ENCODE results near the gene SURF2. TPM values are rescaled to one million over a fixed set of nuclear protein-coding genes. Genes with fewer than 3 reads are reported as not detected.

Gene SURF2
- total and polyA plus RNA-seq, 2 donors (not counting 3 experiments of a cell fraction or from before 2014, with no cell fraction given), result 10.6 to 14.2 TPM

DNA sequence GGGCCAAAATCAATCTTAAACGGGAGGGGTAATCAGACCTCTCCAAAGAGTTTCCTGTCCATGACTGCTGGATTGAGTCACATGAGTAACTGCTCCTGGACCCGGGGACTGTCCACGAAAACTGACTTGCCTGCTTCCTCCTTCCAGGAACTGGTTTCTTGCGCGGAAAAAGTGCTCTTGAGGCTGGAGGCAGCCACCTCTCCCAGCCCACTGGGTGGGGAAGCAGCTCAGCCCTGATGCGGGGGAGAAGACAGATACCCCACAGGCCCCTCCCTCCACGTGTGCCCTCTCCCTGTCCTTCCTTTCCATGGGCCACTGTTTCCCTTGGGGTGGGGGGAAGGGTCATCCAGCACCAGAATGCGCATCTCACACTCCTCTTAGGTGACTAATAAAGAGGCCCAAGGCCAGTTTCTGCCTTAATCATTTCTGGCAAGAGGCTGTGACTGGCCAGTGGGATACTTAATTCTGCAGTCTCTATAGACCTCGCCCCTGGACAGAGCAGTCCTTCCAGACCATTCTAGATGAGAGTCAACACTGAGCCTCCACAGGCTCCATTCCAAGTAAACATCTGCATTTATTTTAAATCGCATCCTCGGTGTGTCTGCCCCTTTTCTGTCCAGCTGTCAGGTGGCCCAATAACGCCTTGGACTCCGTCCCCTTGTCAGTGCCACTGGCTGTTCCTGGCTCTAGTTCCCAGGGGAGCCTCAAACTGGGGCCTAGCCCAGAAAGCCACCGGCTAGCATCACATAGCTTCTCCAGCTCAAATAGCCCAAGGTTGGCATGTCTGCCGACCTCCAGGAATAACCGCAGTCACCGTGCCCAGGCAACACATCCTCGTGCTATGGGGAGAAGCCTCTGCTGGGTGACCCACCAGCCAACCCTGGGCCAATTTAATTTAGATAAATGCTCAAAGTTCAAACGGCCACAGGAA is 49.4 kb downstream of the SURF2 start:
- H3K4me3 ChIP-seq (replicated peaks in 1 of 3; ENCODE audit: insufficient read depth in 1 of 3, low read depth in 1 of 3, low read length in 3 of 3), result no peak overlapping the region
- peaks cover 6% of the 10 kb centered on the region for H3K4me1 ChIP-seq (ENCODE audit: control insufficient read depth, extremely low read depth, insufficient read depth, low read length)
- no peaks in the 10 kb centered on the region for H3K27me3 ChIP-seq (ENCODE audit: control insufficient read depth in 2 of 2, insufficient read depth in 2 of 2, low read length in 2 of 2)
- intact Hi-C loops (cut with micrococcal nuclease) (loop anchor here (2.0 kb wide), 1 partner anchor 73 kb away; the partner anchor contains the start of gene SLC2A6), dilution Hi-C loops (cut with MboI; ENCODE audit: extremely low pct_ligation_motif_present, low sequenced_read_pairs) (no loop called here)
- no peaks in the 10 kb centered on the region for H4K20me1 ChIP-seq (replicated peaks; ENCODE audit: control insufficient read depth, extremely low read depth, insufficient read depth, low read length)
- no peaks in the 10 kb centered on the region for H3K79me2 ChIP-seq (ENCODE audit: control insufficient read depth, insufficient read depth, low read length)
- H3K4me2 ChIP-seq (ENCODE audit: insufficient read depth, low read length), result no peak overlapping the region
- ChIA-PET POLR2A (no interaction called here), CTCF (interaction anchor here (1.0 kb wide), 1 partner anchor 81 kb away, joined by 3 read pairs; no protein-coding TSS in a partner anchor)
- H3K9ac ChIP-seq (replicated peaks; ENCODE audit: extremely low read depth, insufficient read depth, low read length), result no peak overlapping the region
- TF ChIP-seq JUN (IDR thresholded peaks at IDR 0.05; ENCODE audit: borderline replicate concordance, insufficient read depth, insufficient read length, low read depth) (no peak), FOS (IDR thresholded peaks at IDR 0.05; ENCODE audit: borderline replicate concordance, insufficient read depth, low read length) (peak; percentile 17)
- TF ChIP-seq, protein P1, sequence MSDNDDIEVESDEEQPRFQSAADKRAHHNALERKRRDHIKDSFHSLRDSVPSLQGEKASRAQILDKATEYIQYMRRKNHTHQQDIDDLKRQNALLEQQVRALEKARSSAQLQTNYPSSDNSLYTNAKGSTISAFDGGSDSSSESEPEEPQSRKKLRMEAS (IDR thresholded peaks at IDR 0.05; ENCODE audit: insufficient read depth, insufficient read length), result no peak
- BruUV-seq (replicated peaks), result TSS peak; percentile 59
- H3K36me3 ChIP-seq (ENCODE audit: control insufficient read depth in 2 of 2, extremely low read depth in 1 of 2, insufficient read depth in 2 of 2, low read length in 2 of 2), result peaks cover 2 to 36% of the 10 kb centered on the region in 2 experiments
- H3K27ac ChIP-seq (ENCODE audit: insufficient read depth, low read depth, low read length), result no peak overlapping the region
- H2AFZ ChIP-seq (ENCODE audit: low read depth, low read length), result no peak overlapping the region
- DNase-seq (ENCODE audit: low read depth, low spot score) (peak; percentile 33), FAIRE-seq (peak; percentile 15)
- no peaks in the 10 kb centered on the region for H3K9me1 ChIP-seq (replicated peaks; ENCODE audit: control insufficient read depth, extremely low read depth, insufficient read depth, low read length)
- H3K9me3 ChIP-seq (replicated peaks; ENCODE audit: control insufficient read depth, insufficient read depth, low read length), result no peaks in the 10 kb centered on the region

DNA sequence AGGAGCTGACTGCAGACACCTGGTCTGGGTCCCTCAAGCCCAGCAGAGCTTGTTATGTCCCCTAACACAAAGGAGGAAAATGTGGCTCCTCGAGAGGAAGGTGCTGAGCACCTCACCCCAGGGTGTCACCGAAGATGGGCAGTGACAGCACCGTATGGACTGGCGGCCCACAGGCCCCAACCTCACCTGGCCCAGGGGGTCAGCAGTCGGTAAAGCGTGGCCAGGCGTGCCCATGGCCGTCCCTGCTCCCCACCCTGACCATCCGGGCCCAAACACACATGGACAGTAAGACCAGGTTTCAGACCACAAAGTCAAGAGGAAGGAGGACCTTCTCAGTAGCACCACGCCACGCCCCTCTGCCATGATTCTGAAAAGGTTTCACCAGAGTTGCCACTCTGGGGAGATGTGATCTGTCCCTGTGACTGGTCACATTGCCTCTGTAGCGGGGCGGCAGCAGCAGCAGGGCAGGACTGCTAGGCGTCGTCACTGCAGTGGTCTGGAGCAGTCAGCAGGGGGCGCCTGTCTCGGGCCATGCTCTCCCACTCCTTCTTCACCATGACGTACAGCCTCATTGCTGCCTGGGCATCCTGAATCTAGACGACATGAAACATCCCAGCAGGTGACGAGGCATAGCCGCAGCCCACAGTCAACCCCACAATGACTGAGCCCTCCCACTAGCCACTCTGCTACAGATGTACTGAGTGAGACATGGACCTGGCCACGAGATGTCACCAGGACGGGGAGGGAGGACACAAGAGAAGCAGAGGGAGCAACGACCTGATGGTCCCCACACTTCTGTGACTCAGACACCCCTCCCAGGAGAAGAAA is 50.3 kb downstream of the SURF2 start:
- CTCF ChIA-PET, result no interaction called here
- Histone ChIP-seq H3K27me3 (ENCODE audit: control insufficient read depth in 2 of 2, insufficient read depth in 2 of 2, low read length in 2 of 2) (no peaks in the 10 kb centered on the region), H3K9ac (replicated peaks; ENCODE audit: extremely low read depth, insufficient read depth, low read length) (no peak overlapping the region), H3K4me3 (replicated peaks in 1 of 3; ENCODE audit: insufficient read depth in 1 of 3, low read depth in 1 of 3, low read length in 3 of 3) (no peak overlapping the region), H3K27ac (ENCODE audit: insufficient read depth, low read depth, low read length) (no peak overlapping the region), H3K36me3 (ENCODE audit: control insufficient read depth in 2 of 2, extremely low read depth in 1 of 2, insufficient read depth in 2 of 2, low read length in 2 of 2) (peaks cover 2 to 42% of the 10 kb centered on the region in 2 experiments), H3K4me1 (ENCODE audit: control insufficient read depth, extremely low read depth, insufficient read depth, low read length) (peaks cover 6% of the 10 kb centered on the region), H4K20me1 (replicated peaks; ENCODE audit: control insufficient read depth, extremely low read depth, insufficient read depth, low read length) (no peaks in the 10 kb centered on the region), H3K9me1 (replicated peaks; ENCODE audit: control insufficient read depth, extremely low read depth, insufficient read depth, low read length) (no peaks in the 10 kb centered on the region), H3K79me2 (ENCODE audit: control insufficient read depth, insufficient read depth, low read length) (no peaks in the 10 kb centered on the region), H2AFZ (ENCODE audit: low read depth, low read length) (no peak overlapping the region), H3K9me3 (replicated peaks; ENCODE audit: control insufficient read depth, insufficient read depth, low read length) (no peaks in the 10 kb centered on the region), H3K4me2 (ENCODE audit: insufficient read depth, low read length) (no peak overlapping the region)
- DNase-seq (ENCODE audit: low read depth, low spot score), result peak; percentile 66
- FAIRE-seq, result peak; percentile 67
- dilution Hi-C loops (cut with MboI; ENCODE audit: extremely low pct_ligation_motif_present, low sequenced_read_pairs), result no loop called here
- intact Hi-C loops (cut with micrococcal nuclease), result loop anchor here (1.0 to 2.0 kb wide), 4 partner anchors 53 to 80 kb away; partner anchors contain the start of genes CACFD1 and SLC2A6
- TF ChIP-seq, protein P2, sequence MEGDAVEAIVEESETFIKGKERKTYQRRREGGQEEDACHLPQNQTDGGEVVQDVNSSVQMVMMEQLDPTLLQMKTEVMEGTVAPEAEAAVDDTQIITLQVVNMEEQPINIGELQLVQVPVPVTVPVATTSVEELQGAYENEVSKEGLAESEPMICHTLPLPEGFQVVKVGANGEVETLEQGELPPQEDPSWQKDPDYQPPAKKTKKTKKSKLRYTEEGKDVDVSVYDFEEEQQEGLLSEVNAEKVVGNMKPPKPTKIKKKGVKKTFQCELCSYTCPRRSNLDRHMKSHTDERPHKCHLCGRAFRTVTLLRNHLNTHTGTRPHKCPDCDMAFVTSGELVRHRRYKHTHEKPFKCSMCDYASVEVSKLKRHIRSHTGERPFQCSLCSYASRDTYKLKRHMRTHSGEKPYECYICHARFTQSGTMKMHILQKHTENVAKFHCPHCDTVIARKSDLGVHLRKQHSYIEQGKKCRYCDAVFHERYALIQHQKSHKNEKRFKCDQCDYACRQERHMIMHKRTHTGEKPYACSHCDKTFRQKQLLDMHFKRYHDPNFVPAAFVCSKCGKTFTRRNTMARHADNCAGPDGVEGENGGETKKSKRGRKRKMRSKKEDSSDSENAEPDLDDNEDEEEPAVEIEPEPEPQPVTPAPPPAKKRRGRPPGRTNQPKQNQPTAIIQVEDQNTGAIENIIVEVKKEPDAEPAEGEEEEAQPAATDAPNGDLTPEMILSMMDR (IDR thresholded peaks at IDR 0.05; ENCODE audit: extremely low read depth in 1 of 2, insufficient read depth in 1 of 2, low read depth in 1 of 2, low read length in 2 of 2), result peak; percentile 97 to 98
- no peak for TF ChIP-seq FOS (IDR thresholded peaks at IDR 0.05; ENCODE audit: borderline replicate concordance, insufficient read depth, low read length)
- TF ChIP-seq POLR2AphosphoS5 (IDR thresholded peaks at IDR 0.05; ENCODE audit: insufficient read depth, low read depth, low read length), result no peak
- TF ChIP-seq GATA2 (IDR thresholded peaks at IDR 0.05; ENCODE audit: insufficient read depth, insufficient read length, low read depth, low read length), result no peak
- no peak for TF ChIP-seq JUN (IDR thresholded peaks at IDR 0.05; ENCODE audit: borderline replicate concordance, insufficient read depth, insufficient read length, low read depth)
- TF ChIP-seq, protein P1 (IDR thresholded peaks at IDR 0.05; ENCODE audit: insufficient read depth, insufficient read length), result no peak
- TF ChIP-seq POLR2A (IDR thresholded peaks at IDR 0.05; ENCODE audit: low read depth, low read length), result no peak
- TF ChIP-seq MYC (IDR thresholded peaks at IDR 0.05; ENCODE audit: low read depth, low read length), result peak; percentile 25
- TF ChIP-seq EZH2 (IDR thresholded peaks at IDR 0.05; ENCODE audit: borderline replicate concordance, low read depth, low read length, severe bottlenecking), result no peak
- BruUV-seq (replicated peaks), result no TSS peak
- POLR2A ChIA-PET, result no interaction called here
